Peyer's patch (tissue), 4 donors: Measurements from ENCODE around the gene PLEKHO1.

ENCODE experiments used
- POLR2A ChIP-seq, 2 donors: fragments of 450-650 bp; IDR thresholded peaks; one replicate each; pipeline ENCODE4 v1.5.1; 2017; ENCODE audit warnings: antibody characterized with exemption in 2 of 2, mild to moderate bottlenecking in 2 of 2, moderate library complexity in 2 of 2
- TF ChIP-seq, protein P1 (sequence below), 6 experiments: fragments of 450-650 bp in 4 of 6; fragments of 200-600 bp in 2 of 6; sonication (generic) in 1 of 6; IDR thresholded peaks; one replicate each; pipeline ENCODE4 v1.5.1; 2017 to 2019; ENCODE audit warnings: antibody characterized with exemption in 6 of 6, mild to moderate bottlenecking in 3 of 6, moderate library complexity in 1 of 6

DNA sequence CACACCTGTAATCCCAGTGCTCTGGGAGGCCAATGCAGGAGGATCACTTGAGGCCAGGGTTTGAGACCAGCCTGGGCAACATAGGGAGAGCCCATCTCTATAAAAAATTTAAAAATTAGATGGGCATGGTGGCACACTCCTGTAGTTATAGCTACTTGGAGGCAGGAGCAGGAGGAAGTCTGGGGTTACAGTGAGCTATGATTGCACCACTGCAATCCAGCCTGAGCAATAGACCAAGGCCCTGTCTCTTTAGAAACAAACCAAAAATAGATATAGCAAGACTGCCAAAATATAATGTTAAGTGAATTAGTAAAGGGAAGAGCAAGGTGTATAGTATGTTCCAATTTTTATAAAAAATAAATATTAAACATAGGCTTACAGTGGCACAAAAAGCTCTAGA, 28.8 kb downstream of the PLEKHO1 start:
- no peak for TF ChIP-seq POLR2A (IDR thresholded peaks at IDR 0.05)
- TF ChIP-seq, protein P1, sequence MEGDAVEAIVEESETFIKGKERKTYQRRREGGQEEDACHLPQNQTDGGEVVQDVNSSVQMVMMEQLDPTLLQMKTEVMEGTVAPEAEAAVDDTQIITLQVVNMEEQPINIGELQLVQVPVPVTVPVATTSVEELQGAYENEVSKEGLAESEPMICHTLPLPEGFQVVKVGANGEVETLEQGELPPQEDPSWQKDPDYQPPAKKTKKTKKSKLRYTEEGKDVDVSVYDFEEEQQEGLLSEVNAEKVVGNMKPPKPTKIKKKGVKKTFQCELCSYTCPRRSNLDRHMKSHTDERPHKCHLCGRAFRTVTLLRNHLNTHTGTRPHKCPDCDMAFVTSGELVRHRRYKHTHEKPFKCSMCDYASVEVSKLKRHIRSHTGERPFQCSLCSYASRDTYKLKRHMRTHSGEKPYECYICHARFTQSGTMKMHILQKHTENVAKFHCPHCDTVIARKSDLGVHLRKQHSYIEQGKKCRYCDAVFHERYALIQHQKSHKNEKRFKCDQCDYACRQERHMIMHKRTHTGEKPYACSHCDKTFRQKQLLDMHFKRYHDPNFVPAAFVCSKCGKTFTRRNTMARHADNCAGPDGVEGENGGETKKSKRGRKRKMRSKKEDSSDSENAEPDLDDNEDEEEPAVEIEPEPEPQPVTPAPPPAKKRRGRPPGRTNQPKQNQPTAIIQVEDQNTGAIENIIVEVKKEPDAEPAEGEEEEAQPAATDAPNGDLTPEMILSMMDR (IDR thresholded peaks at IDR 0.05), result no peak
